ENCODE measurements around the gene CSPG4. TPM values are rescaled to one million over a fixed set of nuclear protein-coding genes. Genes with fewer than 3 reads are reported as not detected.

Gene CSPG4
- total RNA-seq, 1 donor from 2014 or later, result 0.41 TPM

DNA sequence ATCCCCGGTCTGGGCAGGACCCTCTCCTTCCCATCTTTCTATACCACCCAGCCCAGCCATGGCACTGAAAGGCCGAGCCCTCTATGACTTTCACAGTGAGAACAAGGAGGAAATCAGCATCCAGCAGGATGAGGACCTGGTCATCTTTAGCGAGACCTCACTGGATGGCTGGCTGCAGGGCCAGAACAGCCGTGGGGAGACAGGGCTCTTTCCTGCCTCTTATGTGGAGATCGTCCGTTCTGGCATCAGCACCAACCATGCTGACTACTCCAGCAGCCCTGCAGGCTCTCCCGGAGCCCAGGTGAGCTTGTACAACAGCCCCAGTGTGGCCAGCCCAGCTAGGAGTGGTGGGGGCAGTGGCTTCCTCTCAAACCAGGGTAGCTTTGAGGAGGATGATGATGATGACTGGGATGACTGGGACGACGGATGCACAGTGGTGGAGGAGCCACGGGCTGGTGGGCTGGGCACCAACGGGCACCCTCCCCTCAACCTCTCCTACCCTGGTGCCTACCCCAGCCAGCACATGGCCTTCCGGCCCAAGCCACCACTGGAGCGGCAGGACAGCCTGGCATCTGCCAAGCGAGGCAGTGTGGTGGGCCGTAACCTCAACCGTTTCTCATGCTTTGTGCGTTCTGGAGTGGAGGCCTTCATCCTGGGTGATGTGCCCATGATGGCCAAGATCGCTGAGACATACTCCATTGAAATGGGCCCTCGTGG is 63.4 kb downstream of the CSPG4 start:
- Mint-ChIP-seq H3K27ac (peak overlapping the region; percentile 60), H3K4me1 (ENCODE audit: low read depth) (peaks cover 51% of the 10 kb centered on the region), H3K27me3 (peaks cover 5% of the 10 kb centered on the region), H3K4me3 (ENCODE audit: low read depth) (peak overlapping the region; percentile 90), H3K9me3 (ENCODE audit: low read depth) (no peaks in the 10 kb centered on the region), H3K36me3 (ENCODE audit: insufficient read depth) (peaks cover 13% of the 10 kb centered on the region)
- TF ChIP-seq, protein P1, sequence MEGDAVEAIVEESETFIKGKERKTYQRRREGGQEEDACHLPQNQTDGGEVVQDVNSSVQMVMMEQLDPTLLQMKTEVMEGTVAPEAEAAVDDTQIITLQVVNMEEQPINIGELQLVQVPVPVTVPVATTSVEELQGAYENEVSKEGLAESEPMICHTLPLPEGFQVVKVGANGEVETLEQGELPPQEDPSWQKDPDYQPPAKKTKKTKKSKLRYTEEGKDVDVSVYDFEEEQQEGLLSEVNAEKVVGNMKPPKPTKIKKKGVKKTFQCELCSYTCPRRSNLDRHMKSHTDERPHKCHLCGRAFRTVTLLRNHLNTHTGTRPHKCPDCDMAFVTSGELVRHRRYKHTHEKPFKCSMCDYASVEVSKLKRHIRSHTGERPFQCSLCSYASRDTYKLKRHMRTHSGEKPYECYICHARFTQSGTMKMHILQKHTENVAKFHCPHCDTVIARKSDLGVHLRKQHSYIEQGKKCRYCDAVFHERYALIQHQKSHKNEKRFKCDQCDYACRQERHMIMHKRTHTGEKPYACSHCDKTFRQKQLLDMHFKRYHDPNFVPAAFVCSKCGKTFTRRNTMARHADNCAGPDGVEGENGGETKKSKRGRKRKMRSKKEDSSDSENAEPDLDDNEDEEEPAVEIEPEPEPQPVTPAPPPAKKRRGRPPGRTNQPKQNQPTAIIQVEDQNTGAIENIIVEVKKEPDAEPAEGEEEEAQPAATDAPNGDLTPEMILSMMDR (IDR thresholded peaks at IDR 0.05; ENCODE audit: unreplicated experiment), result no peak
- no peak for DNase-seq (ENCODE audit: low spot score, unreplicated experiment)

DNA sequence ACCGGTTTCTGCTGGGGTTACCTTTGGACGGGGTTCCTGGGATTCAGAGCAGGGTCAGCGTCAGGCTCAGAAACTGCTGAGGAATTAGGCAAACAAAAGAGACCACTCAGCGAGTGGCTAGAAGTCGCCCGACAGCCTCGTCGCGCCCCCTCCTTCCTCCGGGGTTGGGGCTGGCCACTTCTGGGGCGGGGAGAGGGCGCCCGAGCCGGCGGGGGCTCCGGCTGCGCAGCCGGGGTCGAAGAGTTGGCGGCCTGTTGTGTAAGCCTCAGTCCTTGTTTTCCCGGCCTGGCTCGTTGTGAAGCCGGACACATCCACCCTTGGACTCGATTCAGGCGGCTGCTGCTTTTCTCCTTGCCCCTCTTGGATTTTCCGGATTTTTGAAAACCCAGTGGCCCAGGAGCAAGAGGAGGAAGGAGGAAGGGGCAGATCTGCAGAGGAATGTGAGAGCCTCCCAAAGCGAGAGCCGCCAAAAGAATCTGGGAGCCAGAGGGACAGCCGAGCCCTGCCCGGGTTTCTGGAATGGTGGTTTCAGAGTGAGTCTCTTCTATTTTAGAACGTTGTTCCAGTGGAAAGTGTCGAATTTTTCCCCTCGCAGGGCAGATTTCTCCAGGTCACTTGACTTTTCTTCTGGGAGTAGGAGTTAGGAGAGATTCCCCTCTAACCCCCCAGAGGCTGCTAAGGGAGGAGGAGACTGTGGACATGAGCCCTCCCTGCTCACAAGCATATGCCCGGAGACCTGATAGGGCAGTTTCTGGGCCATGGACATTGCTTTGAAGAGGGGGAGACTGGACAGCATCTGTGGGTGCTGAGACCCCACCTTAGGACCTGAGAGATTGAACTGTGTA is 64.3 kb downstream of the CSPG4 start:
- DNase-seq (ENCODE audit: low spot score, unreplicated experiment), result peak; percentile 62
- Mint-ChIP-seq H3K4me3 (ENCODE audit: low read depth) (peak overlapping the region; percentile 90), H3K4me1 (ENCODE audit: low read depth) (peaks cover 51% of the 10 kb centered on the region), H3K9me3 (ENCODE audit: low read depth) (no peaks in the 10 kb centered on the region), H3K27me3 (peaks cover 8% of the 10 kb centered on the region), H3K36me3 (ENCODE audit: insufficient read depth) (peaks cover 13% of the 10 kb centered on the region), H3K27ac (peak overlapping the region; percentile 98)
- TF ChIP-seq, protein P1 (IDR thresholded peaks at IDR 0.05; ENCODE audit: unreplicated experiment), result no peak

DNA sequence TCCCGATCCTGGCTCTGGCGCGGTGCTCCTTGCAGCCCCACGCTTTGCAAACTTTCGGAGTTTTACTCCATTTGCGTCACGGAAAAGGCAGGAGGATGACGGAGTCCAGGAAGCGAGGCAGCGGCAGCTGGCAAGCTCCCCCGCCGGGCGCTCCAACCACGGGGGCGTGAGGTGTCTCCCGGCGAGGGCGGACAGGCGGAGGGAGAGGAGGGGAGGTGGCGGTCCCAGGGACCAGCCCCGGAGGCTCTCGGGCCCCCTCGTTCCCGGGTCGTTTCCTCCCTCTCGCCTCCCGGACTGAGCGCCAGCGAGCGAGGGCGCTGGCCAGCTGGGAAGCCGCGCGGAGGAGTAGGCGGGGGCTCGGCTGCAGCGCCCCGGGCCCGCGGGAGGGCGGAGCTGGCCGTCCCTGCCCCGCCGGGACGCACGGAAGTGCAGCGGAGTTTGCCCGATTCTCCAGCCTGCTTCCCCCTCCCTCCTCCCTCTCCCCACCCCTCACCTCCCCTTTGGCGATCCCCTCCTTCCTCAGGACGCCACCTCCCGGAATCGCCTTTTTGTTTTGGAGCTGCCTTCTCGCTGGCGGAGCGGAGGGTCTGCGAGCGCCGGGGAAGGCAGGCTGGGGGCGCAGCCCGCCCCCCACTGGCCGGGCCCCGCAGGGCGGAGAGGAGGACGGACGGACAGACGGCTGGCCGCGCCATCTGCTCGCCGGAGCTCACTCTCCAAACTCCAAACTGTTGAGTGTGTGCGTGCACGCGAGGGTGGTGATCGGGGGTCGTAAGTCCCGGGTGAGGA is 65.1 kb downstream of the CSPG4 start, which contains the start of gene SNX33:
Gene SNX33 (plus strand): TSS at position 543 of the 786 bp plus-strand sequence. CDS start 1,191 bp downstream, outside the sequence.
- Mint-ChIP-seq H3K27ac (peak within 1 kb of the TSS; percentile 98), H3K4me1 (ENCODE audit: low read depth) (peaks cover 47% of the 10 kb centered on the region), H3K36me3 (ENCODE audit: insufficient read depth) (peaks cover 13% of the 10 kb centered on the region), H3K9me3 (ENCODE audit: low read depth) (no peaks in the 10 kb centered on the region), H3K4me3 (ENCODE audit: low read depth) (peak within 1 kb of the TSS; percentile 90), H3K27me3 (peaks cover 8% of the 10 kb centered on the region)
- TF ChIP-seq, protein P1 (IDR thresholded peaks at IDR 0.05; ENCODE audit: unreplicated experiment), result peak; percentile 60
- DNase-seq (ENCODE audit: low spot score, unreplicated experiment), result peak; percentile 57

DNA sequence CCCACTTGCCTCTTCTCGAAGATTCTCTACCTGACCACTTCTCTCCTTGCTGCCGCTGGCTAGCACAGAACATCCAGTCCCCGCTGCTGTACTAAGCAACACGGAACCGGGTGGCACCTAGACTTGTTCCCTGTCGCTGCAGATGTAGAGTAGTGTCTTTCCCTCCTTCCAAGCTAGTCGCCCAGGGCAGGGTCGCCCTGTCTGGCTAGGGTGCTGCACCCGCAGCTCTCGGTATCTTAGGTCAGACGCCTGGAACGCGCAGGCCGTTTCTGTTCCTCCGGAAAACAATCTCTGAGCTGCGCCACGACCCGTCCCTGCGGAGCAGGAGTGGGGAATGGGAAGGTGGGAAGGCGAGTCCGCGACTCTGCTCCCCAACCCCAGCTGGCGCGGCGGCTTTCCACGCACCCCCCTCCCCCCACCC is 65.7 kb downstream of the CSPG4 start:
- Mint-ChIP-seq H3K4me3 (ENCODE audit: low read depth) (peak overlapping the region; percentile 90), H3K27me3 (peaks cover 8% of the 10 kb centered on the region), H3K9me3 (ENCODE audit: low read depth) (no peaks in the 10 kb centered on the region), H3K4me1 (ENCODE audit: low read depth) (peaks cover 42% of the 10 kb centered on the region), H3K36me3 (ENCODE audit: insufficient read depth) (peaks cover 13% of the 10 kb centered on the region), H3K27ac (peak overlapping the region; percentile 87)
- TF ChIP-seq, protein P1 (IDR thresholded peaks at IDR 0.05; ENCODE audit: unreplicated experiment), result no peak
- DNase-seq (ENCODE audit: low spot score, unreplicated experiment), result no peak
